HG03521 (cell line): ENCODE results near the gene CAPN15.

ENCODE experiments used
- ATAC-seq: cut with Tn5 transposase; IDR thresholded peaks from one replicate; pipeline ENCODE4 v1.9.1; 2021; ENCODE audit warnings: mild to moderate bottlenecking, moderate library complexity; ENCODE audit not compliant: unreplicated experiment

CAPN15 gene

GRCh38 chr16:575354-576196, 48.1 kb downstream of the CAPN15 start:
- no peak for ATAC-seq

DNA sequence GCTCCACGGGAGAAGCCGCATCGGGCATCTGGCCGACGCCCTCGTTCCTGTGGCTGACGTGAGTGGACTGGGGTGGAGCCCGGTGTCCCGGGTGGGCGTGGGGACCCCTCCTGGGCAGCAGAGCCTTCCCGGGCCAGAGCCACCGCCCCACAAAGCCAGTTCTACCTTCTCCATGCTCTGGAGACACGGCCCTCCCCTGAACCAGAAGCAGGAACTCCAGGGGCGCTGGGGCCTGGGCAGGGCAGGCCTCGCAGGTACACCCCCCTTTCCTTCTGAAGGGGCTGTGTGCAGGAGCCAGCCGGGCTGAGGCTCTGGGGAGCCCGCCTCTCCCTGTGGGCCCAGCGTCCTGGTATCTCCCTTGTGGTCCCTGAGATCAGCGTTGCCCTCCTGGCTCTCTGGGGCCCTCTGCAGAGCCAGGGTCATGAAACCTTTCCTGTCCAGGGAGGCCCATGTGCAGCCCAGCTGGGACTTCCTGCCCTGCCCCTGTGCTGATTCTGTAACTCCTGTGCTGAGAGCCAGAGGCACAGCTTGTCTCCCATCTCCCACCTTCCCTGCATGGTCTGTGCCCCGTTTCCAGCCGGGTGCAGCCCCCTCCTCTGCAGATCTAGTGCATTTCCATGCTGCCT, 48.8 kb downstream of the CAPN15 start:
- no peak for ATAC-seq

DNA sequence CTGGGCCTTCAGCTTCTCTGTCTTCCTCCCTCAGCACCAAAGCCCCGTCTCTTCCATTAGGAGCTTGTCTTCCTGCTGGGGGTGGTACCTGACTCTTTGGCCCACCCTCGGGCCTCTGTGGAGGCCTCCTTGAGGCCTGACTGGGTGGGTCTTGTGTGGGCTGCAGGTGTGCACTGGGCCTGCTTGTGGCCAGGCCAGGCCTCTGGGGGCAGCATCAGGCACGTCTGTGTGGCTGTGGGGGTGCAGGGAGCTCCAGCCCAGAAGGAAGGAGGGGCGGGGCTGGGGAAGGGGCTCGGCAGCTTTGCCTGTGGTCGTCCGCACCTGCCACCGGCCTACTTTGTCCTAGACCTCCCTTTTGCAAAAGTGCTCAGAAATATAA, 49.3 kb downstream of the CAPN15 start:
- no peak for ATAC-seq

DNA sequence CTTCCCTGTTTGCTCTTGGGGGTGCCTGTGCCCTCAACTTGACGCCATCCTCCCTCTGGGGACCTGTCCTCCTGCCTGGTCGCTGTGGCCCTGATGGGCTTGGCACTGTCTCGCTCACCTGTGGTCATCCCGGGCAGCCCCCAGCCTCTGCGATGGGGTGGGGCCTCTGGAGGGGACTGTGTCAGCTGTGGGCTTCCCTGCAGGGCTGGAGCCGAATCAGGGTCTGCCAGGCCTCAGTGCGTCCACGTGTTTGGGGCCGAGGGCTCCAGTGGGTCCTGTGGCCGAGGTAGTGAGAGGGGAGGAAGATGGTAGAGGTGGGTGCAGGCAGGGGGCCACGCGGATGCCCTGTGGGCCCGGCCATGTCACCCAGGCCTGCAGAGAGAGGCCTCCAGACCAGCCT, 50.3 kb downstream of the CAPN15 start:
- ATAC-seq: no peak

GRCh38 chr16:578232-578869, 50.8 kb downstream of the CAPN15 start:
- ATAC-seq: no peak

DNA sequence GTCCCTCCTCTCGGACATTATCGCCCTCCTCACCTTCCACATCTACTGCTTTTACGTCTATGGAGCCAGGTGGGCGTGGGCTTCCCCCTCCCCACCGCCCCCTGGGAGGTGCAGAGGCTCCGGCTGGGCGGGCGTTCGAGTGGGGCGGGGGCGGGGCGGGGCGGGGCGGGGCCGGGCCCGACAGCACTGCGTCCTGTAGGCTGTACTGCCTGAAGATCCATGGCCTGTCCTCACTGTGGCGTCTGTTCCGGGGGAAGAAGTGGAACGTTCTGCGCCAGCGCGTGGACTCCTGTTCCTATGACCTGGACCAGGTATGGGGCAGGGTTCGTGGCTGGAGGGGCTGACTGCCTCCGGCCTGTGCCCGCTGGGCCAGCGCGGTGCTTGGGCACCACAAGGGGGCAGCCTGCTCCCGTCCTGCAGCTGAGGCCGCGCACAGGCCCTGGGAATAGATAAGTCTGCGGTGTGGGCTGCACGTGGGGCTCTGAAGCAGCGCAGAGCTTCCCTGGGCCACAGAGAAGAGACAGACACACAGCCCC, 51.4 kb downstream of the CAPN15 start:
- no peak for ATAC-seq

- ATAC-seq: no peak
Measured at GRCh38 chr16:580141-580945, 52.8 kb downstream of the CAPN15 start.

GRCh38 chr16:580946-581498, 53.5 kb downstream of the CAPN15 start:
- no peak for ATAC-seq

DNA sequence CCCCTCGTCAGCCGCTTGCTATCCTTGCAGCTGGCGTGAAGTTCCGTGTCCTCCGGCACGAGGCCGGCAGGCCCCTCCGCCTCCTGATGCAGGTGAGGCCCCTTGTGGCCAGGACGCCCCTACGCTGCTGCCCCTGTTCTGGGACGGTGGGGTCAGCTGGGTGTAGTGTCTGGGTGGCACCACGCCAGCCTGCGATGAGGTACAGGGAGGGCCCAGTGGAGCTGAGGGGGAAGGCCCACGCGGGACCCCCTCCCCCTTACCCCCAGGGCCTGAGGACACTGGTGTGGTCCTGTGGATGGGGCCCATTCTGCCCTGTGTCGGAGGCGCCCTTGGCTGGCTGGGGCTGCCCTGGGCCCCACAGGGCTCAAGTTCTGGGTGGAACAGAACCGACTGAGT, 54.7 kb downstream of the CAPN15 start:
- no peak for ATAC-seq

- ATAC-seq: no peak
Measured at GRCh38 chr16:582614-583331, 55.3 kb downstream of the CAPN15 start.

DNA sequence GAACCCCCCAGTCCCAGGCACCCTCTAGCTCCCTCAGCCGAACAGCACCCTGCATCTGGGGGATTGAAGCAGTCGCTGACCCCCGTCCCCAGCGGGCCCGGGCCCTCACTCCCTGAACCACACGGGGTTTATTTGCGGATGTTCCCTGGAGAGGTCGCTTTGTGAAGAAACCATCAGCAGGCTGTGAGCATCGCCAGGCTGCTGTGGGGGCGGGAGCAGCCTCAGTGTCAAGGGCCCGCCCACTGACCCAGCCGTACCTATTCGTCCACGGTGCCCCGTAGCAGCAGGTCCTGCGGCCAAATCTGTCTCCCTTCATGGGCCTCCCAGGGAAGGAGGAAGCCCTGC, 55.9 kb downstream of the CAPN15 start:
- ATAC-seq: no peak

DNA sequence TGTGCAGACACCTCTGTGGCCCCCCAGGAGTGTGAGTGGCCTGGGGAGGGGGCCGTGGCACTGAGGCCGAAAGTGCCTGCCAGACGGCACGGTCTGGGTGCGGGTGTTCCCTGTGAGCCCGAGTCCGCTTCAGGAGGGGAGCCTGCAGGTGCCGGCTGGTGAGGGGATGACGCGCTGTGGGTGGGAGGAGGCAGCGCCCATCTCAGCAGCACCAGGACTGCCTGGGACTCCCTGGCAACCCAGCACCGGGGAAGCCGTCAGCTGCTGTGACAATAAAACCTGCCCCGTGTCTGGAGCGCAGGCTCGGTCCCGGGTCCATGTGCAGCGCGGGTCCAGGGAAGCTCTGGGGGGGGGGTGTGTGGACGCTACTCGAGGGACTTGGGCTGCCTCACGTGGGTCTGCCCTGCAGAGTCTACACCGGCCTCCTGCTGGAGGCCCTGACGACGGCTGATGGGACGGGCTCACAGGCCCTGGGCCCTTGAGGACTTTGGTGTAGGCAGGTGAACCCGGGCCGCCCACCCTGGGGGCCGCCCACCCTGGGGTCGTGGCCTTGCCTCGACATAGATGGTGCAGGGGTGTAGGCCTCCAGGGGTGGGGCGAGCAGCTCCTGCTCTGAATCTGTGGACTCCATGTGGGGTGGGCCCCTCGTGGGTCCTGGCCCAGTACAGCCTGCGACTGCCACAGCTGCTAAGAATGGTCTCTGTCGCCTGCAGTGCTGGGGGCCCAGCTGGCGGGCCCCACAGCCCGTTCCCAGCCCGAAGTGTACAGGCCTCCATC, 56.5 kb downstream of the CAPN15 start:
- no peak for ATAC-seq

GRCh38 chr16:585351-585750, 57.8 kb downstream of the CAPN15 start:
- ATAC-seq: no peak

- no peak for ATAC-seq
Measured at GRCh38 chr16:586047-586644, 58.6 kb downstream of the CAPN15 start.

DNA sequence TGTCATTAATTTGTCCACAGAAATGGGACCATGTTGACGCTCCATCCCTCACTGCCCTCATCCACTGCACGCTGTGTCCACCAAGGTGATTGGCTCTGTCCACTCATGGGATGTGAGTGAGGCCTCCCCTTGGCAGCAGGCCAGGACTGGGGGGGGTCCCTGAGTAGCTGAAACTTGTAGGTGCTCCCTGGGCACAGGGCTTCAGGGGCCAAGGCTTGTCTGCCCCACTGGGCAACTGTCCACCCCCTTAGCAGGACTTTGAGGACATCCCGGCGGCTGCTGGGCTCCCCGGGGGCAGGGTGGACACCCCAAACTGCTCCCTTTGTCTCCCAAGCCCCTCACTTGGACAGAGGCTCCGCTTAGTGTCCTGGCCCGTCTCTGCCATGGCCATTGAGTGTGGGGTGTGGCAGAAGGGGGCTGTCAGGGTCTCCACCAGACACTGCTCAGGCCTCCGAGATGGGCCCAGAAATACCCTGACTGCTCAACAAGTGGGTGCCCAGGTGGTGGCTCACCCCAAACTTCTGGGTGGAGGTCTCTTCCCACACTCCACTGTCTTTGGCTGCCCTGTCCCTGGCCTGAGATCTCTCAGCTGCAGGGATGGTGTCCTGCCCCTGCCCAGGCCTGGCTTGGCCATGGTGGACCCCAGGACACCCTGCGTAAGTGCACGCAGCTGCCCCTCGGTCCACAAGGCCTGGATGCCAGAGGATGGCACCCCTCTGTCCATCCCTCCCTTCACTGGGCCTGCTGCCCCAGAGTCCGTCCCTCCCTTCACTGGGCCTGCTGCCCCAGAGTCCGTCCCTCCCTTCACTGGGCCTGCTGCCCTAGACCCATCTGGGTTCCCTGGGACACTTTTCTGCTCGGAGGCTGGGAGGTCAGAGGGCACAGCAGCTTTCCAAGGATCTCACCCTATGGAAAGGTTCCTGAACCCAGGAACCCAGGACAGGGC, 59.4 kb downstream of the CAPN15 start:
- ATAC-seq: no peak

GRCh38 chr16:588639-588888, 61.1 kb downstream of the CAPN15 start:
- peak; percentile 1 for ATAC-seq

GRCh38 chr16:588889-589657, 61.6 kb downstream of the CAPN15 start:
- ATAC-seq: peak; percentile 64
